ENCODE data around the gene ZSWIM1.
"Not testable (repeated sequence)": the region's sequence is repeated elsewhere in the genome, so short reads cannot be mapped to it uniquely, and the experiment has no call there.

The ZSWIM1 gene

GRCh38 chr20:45857114-45857881 is 23.7 kb upstream of the ZSWIM1 start, which contains the start of the genes ACOT8 and ZSWIM3:
Gene ACOT8, minus strand, starts transcription at chr20:45857392. Its CDS starts 77 bp downstream, at chr20:45857315.
Gene ZSWIM3, plus strand, starts transcription at chr20:45857614. Its CDS starts 212 bp downstream, at chr20:45857826.
- DNase-seq (ENCODE audit: low spot score), result peak; percentile 100

GRCh38 chr20:45857882-45858216 is 23.2 kb upstream of the ZSWIM1 start:
- no peak for DNase-seq (ENCODE audit: low spot score)

DNA sequence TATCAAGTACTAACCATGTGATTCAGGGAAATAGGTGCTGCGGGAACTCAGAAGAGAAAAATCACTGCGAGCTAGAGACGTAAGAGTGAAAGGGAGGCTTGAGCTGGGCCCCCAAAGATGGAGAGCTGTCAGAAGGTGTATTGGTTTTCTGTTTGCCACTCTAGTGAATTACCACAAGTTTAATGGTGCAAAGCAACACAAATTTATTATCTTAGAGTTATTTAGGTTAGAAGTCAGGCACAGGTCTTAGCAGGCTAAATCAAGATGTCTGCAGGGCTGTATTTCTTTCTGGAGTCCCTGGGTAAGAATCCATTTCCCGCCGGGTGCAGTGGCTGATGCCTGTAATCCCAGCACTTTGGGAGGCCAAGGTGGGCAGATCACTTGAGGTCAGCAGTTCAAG is 21.1 kb upstream of the ZSWIM1 start:
- DNase-seq (ENCODE audit: low spot score), result no peak

GRCh38 chr20:45860560-45861220 is 20.3 kb upstream of the ZSWIM1 start:
- no peak for DNase-seq (ENCODE audit: low spot score)

- no peak for DNase-seq (ENCODE audit: low spot score)
Measured at GRCh38 chr20:45861221-45862075, 19.6 kb upstream of the ZSWIM1 start.

DNA sequence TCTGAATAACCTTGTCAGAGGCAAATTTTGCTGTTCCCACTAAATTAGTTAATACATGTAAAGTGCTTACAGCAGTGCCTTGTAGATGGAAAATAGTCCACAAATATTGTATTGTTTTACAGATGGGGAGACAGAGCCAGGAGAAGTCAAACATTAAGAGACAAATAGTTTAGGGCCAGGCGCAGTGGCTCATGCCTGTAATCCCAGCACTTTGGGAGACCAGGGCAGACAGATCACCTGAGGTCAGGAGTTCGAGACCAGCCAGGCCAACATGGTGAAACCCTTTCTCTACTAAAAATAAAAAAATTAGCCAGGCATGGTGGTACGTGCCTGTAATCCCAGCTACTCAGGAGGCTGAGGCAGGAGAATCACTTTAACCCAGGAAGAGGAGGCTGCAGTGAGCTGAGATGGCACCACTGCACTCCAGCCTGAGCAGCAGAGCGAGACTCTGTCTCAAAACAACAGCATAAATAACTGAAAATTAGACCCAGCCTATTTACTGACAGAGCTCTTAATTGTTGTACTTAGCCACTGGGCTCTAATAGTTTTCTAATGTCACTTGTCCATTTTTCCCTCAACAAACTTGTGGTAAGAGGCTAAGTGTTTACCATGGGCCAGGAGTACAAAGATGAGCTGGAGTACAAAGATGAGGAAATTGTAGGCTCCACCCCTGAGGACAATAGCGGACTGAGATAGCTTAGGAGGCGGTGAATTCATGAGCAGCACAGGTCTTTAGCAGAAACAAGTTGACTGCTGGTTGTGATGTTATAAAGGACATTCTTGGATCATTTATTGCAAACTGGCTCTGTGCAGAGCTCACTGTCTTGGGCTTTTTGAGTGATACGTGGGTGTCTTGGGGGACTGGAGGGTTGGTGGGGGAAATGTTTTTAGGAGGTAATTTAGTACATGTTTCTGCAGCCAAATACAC is 17.2 kb upstream of the ZSWIM1 start:
- DNase-seq (ENCODE audit: low spot score), result no peak

DNA sequence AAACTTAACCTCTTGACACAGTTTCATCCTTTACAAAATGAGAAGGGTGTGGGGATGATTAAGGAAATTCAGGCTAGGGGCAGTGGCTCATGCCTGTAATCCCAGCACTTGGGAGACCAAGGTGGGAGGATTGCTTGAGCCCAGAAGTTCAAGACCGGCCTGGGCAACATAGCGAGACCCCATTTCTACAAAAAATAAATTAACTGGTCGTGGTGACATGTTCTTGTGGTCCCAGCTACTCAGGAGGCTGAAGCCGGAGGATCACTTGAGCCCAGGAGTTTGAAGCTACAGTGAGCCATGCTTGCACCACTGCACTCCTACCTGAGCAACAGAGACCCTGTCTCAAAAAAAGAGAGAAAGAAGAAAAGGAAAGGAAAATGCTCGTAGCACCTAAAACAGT is 14.6 kb upstream of the ZSWIM1 start:
- no peak for DNase-seq (ENCODE audit: low spot score)

GRCh38 chr20:45867136-45867818 is 13.8 kb upstream of the ZSWIM1 start:
- DNase-seq (ENCODE audit: low spot score), result no peak

- no peak for DNase-seq (ENCODE audit: low spot score)
Measured at GRCh38 chr20:45867819-45868176, 13.2 kb upstream of the ZSWIM1 start.

GRCh38 chr20:45872626-45873025 is 8.4 kb upstream of the ZSWIM1 start:
- DNase-seq (ENCODE audit: low spot score), result no peak

DNA sequence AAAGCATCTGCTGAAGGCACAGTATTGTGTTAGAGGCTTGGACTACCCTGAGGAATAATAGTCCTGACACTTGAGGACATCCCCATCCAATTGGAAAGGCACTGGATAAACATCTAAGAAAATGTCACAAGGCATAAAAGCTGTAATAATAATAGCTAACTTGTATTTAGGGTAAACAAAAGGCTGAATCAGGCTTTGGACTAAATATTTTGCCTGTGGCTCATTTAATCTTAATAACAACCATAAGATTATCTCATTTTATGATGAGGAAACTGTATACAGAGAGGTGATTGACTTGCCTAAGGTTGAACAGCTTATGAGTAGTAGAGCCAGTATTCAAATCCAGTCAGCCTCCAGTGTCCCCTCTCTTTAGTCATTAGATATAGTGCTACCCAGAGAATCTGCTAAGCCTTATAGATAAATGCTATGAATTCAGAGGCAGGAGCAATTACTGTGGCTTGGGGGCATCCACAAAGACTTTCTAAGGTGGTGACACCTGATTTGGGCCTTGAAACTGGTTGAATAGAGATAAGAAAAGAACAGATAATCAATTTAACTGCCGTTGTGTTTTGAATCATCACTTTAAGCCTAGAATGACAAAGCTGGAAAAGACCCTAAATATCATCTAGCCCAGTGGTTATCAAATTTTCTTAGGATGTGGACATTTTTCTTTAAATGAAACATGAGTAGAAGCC is 7.5 kb upstream of the ZSWIM1 start:
- DNase-seq (ENCODE audit: low spot score), result no peak

GRCh38 chr20:45874104-45874481 is 6.9 kb upstream of the ZSWIM1 start:
- DNase-seq (ENCODE audit: low spot score), result not testable (repeated sequence)

DNA sequence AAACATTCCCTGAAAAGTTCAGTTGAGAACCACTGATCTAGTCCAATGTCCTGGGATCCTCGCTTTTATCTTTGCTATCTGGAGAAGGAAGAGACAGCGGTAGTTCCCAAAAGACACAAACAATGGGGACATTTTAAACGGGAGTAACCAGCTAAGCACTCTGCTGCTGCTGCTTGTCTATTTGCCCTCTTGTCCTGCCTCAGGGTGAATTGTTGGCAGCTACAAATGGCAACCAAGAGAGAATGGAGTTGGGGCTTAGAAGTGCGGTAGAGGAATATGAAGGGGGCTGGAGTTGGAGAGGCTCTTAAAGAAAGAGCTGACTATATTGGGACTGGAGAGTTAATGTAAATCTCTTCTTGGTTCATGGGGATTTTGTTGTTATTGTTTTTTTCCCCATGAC is 6.5 kb upstream of the ZSWIM1 start:
- DNase-seq (ENCODE audit: low spot score), result no peak

DNA sequence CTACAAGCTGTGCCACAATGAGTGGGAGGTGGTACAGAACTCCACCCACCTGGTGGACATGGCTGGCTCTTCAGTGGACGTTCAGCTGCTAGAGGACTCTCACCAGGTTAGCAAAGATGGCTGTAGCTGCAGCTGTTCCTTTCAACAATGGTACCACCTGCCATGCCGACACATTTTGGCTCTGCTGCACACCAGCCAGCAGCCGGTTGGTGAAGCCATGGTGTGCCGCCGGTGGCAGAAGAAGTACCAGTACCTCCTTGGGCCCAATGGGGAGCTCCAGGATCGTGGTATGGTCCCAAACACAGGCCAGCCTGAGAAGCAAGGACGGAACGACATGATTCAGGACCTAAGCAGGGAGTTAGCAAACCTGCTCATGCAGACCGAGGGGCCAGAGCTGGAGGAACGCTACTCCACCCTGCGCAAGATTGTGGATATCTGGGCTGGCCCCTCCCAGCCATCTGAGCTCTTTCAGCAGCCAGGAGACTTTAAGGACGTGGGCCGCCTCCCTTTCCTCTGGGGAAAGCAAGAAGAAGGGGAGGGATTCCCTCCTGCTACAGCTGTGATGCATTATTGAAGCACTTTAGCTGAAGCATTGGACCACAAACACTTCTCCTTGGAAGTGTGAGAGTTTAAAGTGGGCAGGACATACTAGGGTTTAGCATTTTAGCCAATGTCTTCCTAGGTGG is 2.8 kb upstream of the ZSWIM1 start:
- no peak for DNase-seq (ENCODE audit: low spot score)

DNA sequence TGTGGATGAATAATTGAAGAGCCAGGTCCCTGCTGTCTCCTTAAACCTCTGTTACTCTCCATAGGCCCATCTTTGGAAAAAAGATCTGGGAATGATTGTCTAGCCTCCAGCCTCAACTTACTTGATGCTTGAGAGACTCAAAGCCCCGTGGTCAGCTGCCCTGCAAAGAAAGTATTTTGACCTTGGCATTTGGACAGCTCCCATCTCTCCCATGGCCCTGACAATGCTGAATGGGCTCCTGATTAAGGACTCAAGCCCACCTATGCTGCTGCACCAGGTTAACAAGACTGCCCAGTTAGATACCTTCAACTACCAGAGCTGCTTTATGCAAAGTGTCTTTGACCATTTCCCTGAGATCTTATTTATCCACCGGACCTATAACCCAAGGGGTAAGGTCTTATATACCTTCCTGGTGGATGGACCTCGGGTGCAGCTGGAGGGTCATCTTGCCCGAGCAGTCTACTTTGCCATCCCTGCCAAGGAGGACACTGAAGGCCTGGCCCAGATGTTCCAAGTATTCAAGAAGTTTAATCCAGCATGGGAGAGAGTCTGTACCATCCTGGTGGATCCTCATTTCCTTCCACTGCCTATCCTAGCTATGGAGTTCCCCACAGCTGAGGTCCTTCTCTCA is 1.6 kb downstream of the ZSWIM1 start:
- DNase-seq (ENCODE audit: low spot score), result no peak

DNA sequence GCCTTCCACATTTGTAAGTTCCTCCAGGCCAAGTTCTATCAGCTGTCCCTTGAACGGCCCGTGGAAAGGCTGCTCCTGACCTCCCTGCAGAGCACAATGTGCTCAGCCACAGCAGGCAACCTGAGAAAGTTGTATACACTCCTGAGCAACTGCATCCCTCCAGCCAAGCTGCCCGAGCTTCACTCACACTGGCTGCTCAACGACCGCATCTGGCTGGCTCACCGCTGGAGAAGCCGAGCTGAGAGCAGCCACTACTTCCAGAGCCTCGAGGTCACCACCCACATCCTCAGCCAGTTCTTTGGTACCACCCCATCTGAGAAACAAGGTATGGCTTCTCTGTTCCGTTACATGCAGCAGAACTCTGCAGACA is 2.1 kb downstream of the ZSWIM1 start:
- no peak for DNase-seq (ENCODE audit: low spot score)

- no peak for DNase-seq (ENCODE audit: low spot score)
Measured at GRCh38 chr20:45886590-45887345, 5.7 kb downstream of the ZSWIM1 start.

GRCh38 chr20:45887346-45887715 is 6.3 kb downstream of the ZSWIM1 start, which contains the start of gene SPATA25:
Gene SPATA25, minus strand, starts transcription at chr20:45887622. Its CDS starts 32 bp downstream, at chr20:45887590.
- no peak for DNase-seq (ENCODE audit: low spot score)

DNA sequence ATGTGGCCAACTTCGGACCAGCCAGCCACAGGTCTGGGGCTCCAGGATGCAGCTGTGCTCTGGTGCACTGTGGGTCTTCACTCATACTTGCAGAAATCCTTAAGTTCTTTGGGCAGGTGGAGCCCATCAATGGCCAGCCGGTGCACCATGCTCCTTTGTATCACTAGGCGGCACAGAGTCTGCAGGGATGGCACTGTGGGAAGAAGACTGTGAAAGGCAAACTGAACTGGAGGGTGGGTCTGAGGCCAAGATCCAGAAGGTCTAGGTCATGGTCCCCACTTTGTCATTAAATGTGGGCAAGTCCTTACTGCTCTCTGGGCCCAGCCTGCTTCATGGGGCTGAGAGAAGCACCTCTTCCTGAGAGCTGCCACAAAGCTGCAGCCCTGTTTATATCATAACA is 7.7 kb downstream of the ZSWIM1 start:
- DNase-seq (ENCODE audit: low spot score), result no peak
